ENCODE results near the gene GNL2. TPM values are rescaled to one million over a fixed set of nuclear protein-coding genes. Genes with fewer than 3 reads are reported as not detected.
"Not testable (repeated sequence)": the region's sequence is repeated elsewhere in the genome, so short reads cannot be mapped to it uniquely, and the experiment has no call there.

The GNL2 gene
- total and polyA plus RNA-seq, 2 experiments from 2014 or later = 38.6 to 55.9 TPM

DNA sequence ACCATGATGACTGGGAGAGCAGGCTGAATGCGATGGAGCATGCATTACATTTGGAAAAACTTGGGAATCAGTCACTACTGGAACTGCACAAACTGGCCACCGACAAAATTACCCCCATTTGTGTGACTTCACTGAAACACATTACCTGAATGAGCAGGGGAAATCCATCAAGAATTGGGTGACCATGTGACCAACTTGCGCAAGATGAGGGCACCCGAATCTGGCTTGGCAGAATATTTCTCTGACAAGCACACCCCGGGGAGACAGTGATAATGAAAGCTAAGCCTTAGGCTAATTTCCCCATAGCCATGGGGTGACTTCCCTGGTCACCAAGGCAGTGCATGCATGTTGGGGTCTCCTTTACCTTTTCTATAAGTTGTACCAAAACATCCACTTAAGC lies 50.7 kb downstream of the GNL2 start:
- TF ChIP-seq, protein P1, sequence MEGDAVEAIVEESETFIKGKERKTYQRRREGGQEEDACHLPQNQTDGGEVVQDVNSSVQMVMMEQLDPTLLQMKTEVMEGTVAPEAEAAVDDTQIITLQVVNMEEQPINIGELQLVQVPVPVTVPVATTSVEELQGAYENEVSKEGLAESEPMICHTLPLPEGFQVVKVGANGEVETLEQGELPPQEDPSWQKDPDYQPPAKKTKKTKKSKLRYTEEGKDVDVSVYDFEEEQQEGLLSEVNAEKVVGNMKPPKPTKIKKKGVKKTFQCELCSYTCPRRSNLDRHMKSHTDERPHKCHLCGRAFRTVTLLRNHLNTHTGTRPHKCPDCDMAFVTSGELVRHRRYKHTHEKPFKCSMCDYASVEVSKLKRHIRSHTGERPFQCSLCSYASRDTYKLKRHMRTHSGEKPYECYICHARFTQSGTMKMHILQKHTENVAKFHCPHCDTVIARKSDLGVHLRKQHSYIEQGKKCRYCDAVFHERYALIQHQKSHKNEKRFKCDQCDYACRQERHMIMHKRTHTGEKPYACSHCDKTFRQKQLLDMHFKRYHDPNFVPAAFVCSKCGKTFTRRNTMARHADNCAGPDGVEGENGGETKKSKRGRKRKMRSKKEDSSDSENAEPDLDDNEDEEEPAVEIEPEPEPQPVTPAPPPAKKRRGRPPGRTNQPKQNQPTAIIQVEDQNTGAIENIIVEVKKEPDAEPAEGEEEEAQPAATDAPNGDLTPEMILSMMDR (IDR thresholded peaks at IDR 0.05; ENCODE audit: low read depth, low read length) = no peak
- Histone ChIP-seq H3K4me1 (ENCODE audit: low read depth) (no peaks in the 10 kb centered on the region), H3K27ac (no peak overlapping the region), H3K27me3 (no peaks in the 10 kb centered on the region), H3K9me3 (ENCODE audit: low read depth) (no peaks in the 10 kb centered on the region), H3K4me3 (no peak overlapping the region), H3K36me3 (peaks cover 16% of the 10 kb centered on the region)
- DNase-seq (ENCODE audit: low read depth in 1 of 2, low spot score in 1 of 2) = no peak

DNA sequence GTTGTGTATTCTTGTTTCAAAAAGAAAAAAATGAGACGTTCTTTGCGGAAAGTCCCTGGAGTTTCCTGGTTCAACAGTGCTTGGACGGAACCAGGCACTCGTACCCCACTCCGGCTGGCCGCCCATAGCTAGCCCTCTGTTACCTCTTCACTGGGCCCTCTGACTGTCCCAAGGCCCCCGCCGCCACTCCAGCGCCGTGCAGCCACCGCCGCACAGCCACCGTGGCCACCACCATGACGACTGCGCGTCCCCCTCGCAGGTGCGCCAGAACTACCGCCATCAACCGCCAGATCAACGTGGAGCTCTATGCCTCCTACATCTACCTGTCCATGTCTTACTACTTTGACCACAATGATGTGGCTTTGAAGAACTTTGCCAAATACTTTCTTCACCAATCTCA lies 51.2 kb downstream of the GNL2 start:
- H3K27ac ChIP-seq = no peak overlapping the region
- H3K4me3 ChIP-seq = no peak overlapping the region
- TF ChIP-seq, protein P1 (IDR thresholded peaks at IDR 0.05; ENCODE audit: low read depth, low read length) = no peak
- H3K27me3 ChIP-seq = no peaks in the 10 kb centered on the region
- no peaks in the 10 kb centered on the region for H3K4me1 ChIP-seq (ENCODE audit: low read depth)
- no peaks in the 10 kb centered on the region for H3K9me3 ChIP-seq (ENCODE audit: low read depth)
- peaks cover 21% of the 10 kb centered on the region for H3K36me3 ChIP-seq
- DNase-seq (ENCODE audit: low read depth in 1 of 2, low spot score in 1 of 2) = no peak

DNA sequence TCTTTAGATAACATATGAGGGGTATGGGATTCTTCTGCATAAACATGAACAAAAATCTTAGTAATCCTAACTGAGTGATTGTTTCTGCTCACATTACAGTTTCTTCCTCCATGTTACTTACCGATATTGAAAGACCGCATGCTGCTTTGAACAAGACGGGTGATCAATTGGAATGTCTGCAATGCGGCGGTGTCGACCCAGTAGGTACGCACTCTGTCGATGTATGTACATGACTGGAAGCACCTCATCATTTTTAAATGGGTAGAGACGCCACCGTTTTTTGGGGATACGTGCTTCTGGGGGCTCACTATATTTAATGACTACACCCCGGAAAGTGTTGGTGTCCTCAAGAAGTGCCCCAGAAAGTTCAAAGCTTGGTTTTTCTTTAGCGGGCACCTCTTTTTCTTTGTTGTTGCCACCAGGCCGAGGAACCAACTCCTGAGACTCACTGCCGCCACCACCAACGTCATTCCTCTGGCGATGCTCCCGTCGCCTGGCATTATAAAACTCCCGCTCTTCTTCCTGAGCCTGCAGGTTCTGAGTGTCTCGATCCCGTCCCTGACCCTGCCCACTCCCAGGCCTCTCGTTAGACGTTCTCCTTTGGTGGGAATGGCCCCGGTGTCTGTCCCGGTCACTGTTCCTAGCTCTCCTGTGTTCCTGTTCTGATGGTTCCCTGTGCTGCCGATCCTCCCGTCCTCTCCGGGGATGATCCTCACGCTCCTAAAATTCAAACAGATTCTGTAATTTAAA lies 55.5 kb downstream of the GNL2 start:
- no peak overlapping the region for H3K27ac ChIP-seq
- DNase-seq (ENCODE audit: low read depth in 1 of 2, low spot score in 1 of 2) = no peak
- no peaks in the 10 kb centered on the region for H3K27me3 ChIP-seq
- TF ChIP-seq, protein P1 (IDR thresholded peaks at IDR 0.05; ENCODE audit: low read depth, low read length) = no peak
- no peak overlapping the region for H3K4me3 ChIP-seq
- no peaks in the 10 kb centered on the region for H3K4me1 ChIP-seq (ENCODE audit: low read depth)
- peaks cover 42% of the 10 kb centered on the region for H3K36me3 ChIP-seq
- no peaks in the 10 kb centered on the region for H3K9me3 ChIP-seq (ENCODE audit: low read depth)

DNA sequence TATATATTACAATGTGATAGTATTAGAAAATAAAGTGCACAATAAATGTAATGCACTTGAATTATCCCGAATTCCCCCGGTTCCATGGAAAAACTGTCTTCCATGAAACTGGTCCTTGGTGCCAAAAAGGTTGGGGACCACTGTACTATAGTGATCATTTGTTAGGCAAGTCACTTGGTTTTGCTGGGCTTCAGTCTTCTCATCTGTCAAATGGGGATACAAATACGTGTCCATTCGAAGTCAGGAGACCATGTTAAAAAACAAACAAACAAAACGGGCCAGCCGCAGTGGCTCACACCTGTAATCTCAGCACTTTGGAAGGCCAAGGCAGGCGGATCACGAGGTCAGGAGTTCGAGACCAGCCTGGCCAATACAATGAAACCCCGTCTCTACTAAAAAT lies 56.6 kb downstream of the GNL2 start:
- not testable (repeated sequence) for H3K27me3 ChIP-seq; H3K4me3 ChIP-seq; DNase-seq (ENCODE audit: low read depth in 1 of 2, low spot score in 1 of 2); H3K4me1 ChIP-seq (ENCODE audit: low read depth); H3K27ac ChIP-seq; H3K9me3 ChIP-seq (ENCODE audit: low read depth)
- H3K36me3 ChIP-seq = peaks cover 36% of the 10 kb centered on the region

DNA sequence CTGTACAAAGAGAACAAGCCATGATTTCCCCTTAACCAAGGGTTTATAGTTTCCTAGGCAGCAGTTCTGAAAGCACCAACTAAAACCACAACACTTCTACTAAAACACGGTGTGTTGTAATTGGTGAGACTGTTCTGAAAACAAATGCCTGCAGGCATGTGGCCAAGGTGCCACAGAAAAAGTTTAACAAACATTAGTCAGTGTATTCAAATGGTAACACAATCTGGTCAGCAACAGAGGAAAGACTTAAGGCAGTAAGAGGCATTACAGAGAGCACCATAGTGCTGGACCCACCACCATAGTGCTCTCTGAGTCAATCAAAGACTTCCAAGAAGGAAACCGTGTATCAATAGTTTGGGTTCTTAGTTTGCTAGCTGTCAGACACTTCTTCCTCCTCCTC lies 58.4 kb downstream of the GNL2 start:
- no peak overlapping the region for H3K27ac ChIP-seq
- no peaks in the 10 kb centered on the region for H3K4me1 ChIP-seq (ENCODE audit: low read depth)
- peak in 1 of 2 donors; percentile 45 for DNase-seq (ENCODE audit: low read depth in 1 of 2, low spot score in 1 of 2)
- H3K27me3 ChIP-seq = no peaks in the 10 kb centered on the region
- no peak overlapping the region for H3K4me3 ChIP-seq
- H3K36me3 ChIP-seq = peaks cover 36% of the 10 kb centered on the region
- TF ChIP-seq, protein P1 (IDR thresholded peaks at IDR 0.05; ENCODE audit: low read depth, low read length) = no peak
- no peaks in the 10 kb centered on the region for H3K9me3 ChIP-seq (ENCODE audit: low read depth)

DNA sequence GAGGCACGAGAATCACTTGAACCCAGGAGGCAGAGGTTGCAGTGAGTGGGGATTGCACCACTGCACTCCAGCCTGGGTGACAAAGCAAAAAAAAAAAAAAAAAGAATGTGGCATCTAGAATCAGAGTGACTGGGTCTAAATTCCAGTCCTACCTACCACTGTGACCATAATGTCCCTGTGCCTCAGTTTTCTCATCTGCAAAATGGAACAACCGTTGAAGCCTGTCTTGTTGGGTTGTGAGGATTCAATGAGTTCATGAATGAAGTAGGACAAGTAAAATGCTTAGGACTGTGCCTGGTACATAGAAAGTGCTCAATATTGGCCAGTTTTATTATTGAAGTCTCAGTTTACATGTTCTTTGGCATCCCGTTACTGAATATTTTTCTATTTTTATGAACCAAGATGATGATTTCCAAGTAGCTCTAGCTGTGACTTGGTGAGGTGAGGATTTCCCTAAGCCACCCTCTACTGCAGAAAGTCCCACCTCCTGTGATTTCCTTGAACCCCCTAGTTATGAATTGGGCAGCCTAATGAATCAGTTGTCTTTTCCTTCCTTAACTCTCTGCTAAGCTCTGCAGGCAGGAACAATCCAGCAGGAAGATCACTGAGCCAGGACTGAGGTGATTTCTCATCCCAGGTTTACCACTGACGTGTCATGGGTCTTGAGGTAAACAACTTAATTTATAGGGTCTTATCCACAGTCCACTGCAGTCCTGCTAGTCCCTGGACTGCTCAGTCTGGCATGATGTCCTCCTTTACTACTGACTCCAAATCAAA lies 62.2 kb downstream of the GNL2 start:
- no peak for DNase-seq (ENCODE audit: low read depth in 1 of 2, low spot score in 1 of 2)
- no peaks in the 10 kb centered on the region for H3K4me1 ChIP-seq (ENCODE audit: low read depth)
- no peak overlapping the region for H3K27ac ChIP-seq
- no peak overlapping the region for H3K4me3 ChIP-seq
- no peaks in the 10 kb centered on the region for H3K9me3 ChIP-seq (ENCODE audit: low read depth)
- TF ChIP-seq, protein P1 (IDR thresholded peaks at IDR 0.05; ENCODE audit: low read depth, low read length) = no peak
- H3K27me3 ChIP-seq = no peaks in the 10 kb centered on the region
- peaks cover 18% of the 10 kb centered on the region for H3K36me3 ChIP-seq

DNA sequence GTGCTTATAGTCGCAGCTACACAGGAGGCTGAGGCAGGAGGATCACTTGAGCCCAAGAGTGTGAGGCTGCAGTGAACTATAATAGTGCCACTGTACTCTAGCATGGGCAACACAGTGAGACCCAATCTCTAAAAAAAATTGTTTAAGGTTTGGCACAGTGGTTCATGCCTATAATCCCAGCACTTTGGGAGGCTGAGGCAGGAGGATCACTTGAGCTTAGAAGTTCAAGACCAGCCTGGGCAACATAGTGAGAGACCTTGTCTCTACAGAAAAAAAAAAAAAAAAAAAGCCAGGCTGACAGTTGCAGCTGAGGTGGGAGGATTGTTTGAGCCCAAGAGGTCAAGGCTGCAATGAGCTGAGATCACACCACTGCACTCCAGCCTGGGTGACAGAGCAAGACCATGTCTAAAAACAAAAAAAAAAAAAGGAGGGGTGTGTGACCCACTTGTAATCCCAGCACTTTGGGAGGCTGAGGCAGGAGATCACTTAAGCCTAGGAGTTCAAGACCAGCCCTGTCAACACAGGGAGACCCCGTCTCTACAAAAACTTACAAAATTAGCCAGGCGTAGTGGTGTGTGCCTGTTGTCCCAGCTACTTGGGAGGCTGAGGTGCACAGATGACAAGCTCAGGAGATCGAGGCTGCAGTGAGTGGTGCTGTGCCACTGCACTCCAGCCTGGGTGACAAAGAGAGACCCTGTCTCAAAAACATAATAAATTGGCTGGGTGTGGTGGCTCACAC lies 63.1 kb downstream of the GNL2 start:
- H3K27me3 ChIP-seq; DNase-seq (ENCODE audit: low read depth in 1 of 2, low spot score in 1 of 2); H3K4me1 ChIP-seq (ENCODE audit: low read depth); H3K9me3 ChIP-seq (ENCODE audit: low read depth); H3K4me3 ChIP-seq; H3K27ac ChIP-seq: not testable (repeated sequence)
- peaks cover 13% of the 10 kb centered on the region for H3K36me3 ChIP-seq

DNA sequence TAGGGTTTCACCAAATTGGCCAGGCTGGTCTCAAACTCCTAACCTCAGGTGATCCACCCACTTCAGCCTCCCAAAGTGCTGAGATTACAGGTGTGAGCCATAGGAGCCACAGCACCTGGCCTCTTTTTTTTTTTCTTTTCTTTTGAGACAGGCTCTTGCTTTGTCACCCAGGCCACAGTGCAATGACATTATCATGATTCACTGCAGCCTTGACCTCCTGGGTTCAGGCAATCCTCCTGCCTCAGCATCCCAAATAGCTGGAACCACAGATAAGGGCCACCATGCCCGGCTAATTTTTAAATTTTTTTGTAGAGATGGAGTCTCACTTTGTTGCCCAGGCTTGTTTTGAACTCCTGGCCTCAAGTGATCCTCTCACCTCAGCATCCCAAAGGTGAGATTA lies 65.8 kb downstream of the GNL2 start:
- H3K27me3 ChIP-seq; H3K27ac ChIP-seq; H3K4me1 ChIP-seq (ENCODE audit: low read depth); DNase-seq (ENCODE audit: low read depth in 1 of 2, low spot score in 1 of 2); H3K36me3 ChIP-seq; H3K4me3 ChIP-seq; H3K9me3 ChIP-seq (ENCODE audit: low read depth): not testable (repeated sequence)

Data from cardiac muscle cell (in vitro differentiated cells and primary cell).